NCI-H446 treated with DMSO at 0.1 percent for 48 hours (cell line): Measurements from ENCODE around the gene S100A12.

Source experiments
- DNase-seq: peaks from one replicate; lab custom pipeline; 2025; lab: John Stamatoyannopoulos, UW

The S100A12 gene

DNA sequence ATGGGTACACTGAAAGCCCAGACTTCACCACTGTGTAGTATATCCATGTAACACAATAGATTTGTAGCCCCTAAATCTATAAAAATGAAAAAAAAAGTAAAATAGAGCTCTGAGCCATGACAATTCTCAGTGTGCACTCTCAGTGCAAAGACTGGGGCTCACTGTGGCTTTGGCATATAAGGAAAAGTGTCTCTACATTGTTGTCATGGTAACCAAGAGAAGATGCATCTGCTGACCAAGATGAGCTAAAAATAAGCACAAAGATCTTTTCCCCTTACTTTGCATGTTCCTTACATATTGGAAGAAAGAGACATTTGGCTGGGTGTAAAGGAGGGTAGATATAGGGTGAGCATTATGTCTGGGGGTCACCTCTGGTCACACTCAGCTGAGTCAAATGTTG is 38.8 kb downstream of the S100A12 start:
- no peak for DNase-seq

DNA sequence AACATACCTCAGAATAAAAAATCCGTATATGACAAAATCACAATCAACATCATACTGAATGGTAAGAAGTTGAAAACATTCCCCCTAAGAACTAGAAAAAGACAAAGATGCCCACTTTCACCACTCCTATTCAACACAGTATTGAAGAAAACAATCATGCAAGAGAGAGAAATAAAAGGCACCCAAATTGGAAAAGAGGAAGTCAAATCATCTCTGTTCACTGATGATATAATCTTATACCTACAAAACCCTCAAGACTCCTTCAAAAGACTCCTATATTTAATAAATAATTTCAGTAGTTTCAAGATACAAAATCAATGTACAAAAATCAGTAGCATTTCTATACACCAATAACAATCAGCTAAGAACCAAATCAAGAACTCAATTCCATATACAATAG is 41.5 kb downstream of the S100A12 start:
- DNase-seq, result no peak

DNA sequence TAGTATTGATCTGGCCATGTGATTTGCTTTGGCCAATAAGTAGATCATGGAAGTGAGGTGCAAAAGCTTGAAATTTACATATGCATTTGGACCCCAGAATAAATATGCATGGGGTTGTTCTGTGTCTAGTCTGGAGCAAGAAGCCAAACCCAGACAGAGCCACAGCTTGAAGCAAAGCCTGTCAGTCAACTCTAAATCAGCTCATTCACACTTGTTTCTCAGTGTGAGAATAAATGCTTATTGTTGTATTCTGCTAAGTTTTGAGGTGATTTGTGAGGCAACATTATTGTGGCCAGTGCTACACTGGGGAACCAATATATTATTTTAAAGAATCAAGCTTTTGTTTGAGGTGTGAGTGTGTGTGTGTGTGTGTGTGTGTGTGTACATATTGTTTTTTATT is 50.5 kb downstream of the S100A12 start:
- no peak for DNase-seq
